Natural killer cell treated with Interleukin-12 subunit alpha and Interleukin-12 subunit beta and Interleukin-15 and Interleukin-18, amount 100 ng/mL, for 72 hours (primary cell): ENCODE data around the gene SYNJ1. TPM values are rescaled to one million over a fixed set of nuclear protein-coding genes. Genes with fewer than 3 reads are reported as not detected.

ENCODE experiments used
- ATAC-seq, 2 donors: fragments of 150-1000 bp; cut with Tn5 transposase in 1 of 2; sonication (Bioruptor Pico), chemical (Tn5 transposase) in 1 of 2; 2 replicates each; pipeline ENCODE4 v1.10.0; 2021
- DNase-seq: peaks from one replicate; pipeline ENCODE4 v3.0.0; 2022; ENCODE audit warnings: low spot score
- H3K27ac Mint-ChIP-seq, 2 donors: 1 replicate in 1 of 2; 2 replicates in 1 of 2; pipeline ENCODE4 v1.8.0; 2022; ENCODE audit warnings: mixed read lengths in 2 of 2, mild to moderate bottlenecking in 1 of 2, moderate library complexity in 1 of 2
- H3K27me3 Mint-ChIP-seq, 2 donors: 1 replicate in 1 of 2; 2 replicates in 1 of 2; pipeline ENCODE4 v1.8.0; 2022; ENCODE audit warnings: mixed read lengths in 2 of 2
- H3K36me3 Mint-ChIP-seq: one replicate; pipeline ENCODE4 v1.8.0; 2022; ENCODE audit warnings: mixed read lengths
- H3K4me1 Mint-ChIP-seq, 2 donors: 1 replicate in 1 of 2; 2 replicates in 1 of 2; pipeline ENCODE4 v1.8.0; 2022; ENCODE audit warnings: low read depth in 2 of 2, mixed read lengths in 2 of 2, mild to moderate bottlenecking in 1 of 2
- H3K4me3 Mint-ChIP-seq: one replicate; pipeline ENCODE4 v1.8.0; 2022; ENCODE audit warnings: mixed read lengths
- H3K9me3 Mint-ChIP-seq: 2 replicates; pipeline ENCODE4 v1.8.0; 2022; ENCODE audit warnings: mixed read lengths
- total RNA-seq, 2 donors: library from RNA; stranded (reverse); gene quantifications; one replicate each; pipeline ENCODE4 v1.2.3, GENCODE V29; 2022

The SYNJ1 gene
- total RNA-seq, 2 donors from 2014 or later = 15.4 to 17.4 TPM

DNA sequence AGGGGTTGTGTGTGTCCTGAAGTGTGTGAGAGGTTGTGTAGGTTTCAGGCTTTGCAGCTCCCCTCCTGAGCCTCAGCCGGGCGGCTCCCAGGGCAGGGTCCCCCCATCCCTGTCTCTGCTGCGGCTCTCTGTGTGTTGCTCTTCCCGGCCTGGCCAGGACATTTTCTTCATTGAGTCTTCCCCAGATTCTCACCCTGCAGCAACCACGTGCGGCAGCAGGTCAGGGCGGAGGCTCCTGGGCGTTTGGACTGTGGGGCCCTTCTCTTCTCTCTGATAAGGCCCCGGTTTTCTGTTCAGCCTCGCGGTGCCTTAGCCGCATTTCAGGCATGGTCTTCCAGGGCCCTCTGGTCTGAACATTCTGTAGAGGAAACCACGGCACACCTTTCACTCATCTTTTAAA lies 140.7 kb downstream of the SYNJ1 start:
- H3K27ac Mint-ChIP-seq = no peak overlapping the region
- no peaks in the 10 kb centered on the region for H3K9me3 Mint-ChIP-seq
- H3K4me1 Mint-ChIP-seq = no peaks in the 10 kb centered on the region
- ATAC-seq = no peak
- no peaks in the 10 kb centered on the region for H3K27me3 Mint-ChIP-seq
- no peaks in the 10 kb centered on the region for H3K36me3 Mint-ChIP-seq
- H3K4me3 Mint-ChIP-seq = no peak overlapping the region
- no peak for DNase-seq

DNA sequence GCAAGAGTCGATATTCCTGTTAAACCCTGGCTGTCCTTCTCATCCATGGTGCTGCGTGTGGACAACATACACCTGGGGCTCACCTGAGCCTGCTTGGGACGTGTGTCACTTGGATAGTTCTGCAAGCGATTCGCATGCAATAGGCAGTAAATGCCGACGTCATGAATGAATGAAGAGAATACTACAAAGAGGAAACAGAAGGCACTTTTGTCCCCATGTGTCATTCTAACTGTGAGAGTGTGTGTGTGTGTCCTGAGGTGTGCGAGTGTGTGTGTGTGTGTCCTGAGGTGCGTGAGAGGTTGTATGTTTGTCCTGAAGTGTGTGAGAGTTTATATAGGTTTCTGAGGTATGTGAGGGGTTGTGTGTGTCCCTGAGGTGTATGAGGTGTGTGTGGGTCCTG lies 141.8 kb downstream of the SYNJ1 start:
- Mint-ChIP-seq H3K36me3 (no peaks in the 10 kb centered on the region), H3K4me3 (no peak overlapping the region), H3K27me3 (no peaks in the 10 kb centered on the region), H3K4me1 (no peaks in the 10 kb centered on the region), H3K9me3 (no peaks in the 10 kb centered on the region), H3K27ac (no peak overlapping the region)
- DNase-seq (no peak), ATAC-seq (no peak)

DNA sequence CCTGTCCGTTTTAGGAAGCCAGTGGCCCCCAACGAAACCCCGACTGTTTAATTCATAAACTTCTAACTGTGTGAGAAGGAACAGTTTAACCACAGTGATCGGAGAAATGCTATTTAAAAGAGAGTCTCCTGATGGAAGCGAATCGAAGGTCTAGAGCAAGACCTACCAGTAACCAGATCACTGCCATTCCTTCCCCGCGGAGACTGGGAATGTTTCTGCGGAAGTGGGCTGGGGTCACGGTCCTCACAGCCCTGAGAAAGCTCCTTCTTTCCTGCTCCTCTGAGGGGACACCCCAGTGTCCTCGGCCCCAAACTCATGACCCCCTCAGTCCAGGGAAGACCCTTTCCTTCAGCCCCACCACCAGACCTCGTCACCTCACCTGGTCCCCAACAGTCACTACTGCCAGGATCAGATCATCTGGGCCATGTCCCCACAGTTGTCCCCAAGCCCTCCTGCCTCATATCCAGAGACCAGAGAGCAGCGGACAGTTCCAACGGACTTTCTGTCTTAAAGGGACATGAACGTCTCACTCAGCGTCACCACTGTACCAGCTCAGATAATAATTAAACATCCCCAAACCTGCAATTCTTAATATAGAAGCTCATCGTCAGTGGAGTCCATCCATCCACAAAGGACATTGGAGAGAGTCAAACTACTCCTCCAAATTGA lies 142.6 kb downstream of the SYNJ1 start, which contains the start of gene TCP10L:
TSS of gene TCP10L (minus strand) at position 482 of the 669 bp plus-strand sequence. CDS start 1,219 bp downstream, outside the sequence.
- H3K4me1 Mint-ChIP-seq = no peaks in the 10 kb centered on the region
- H3K9me3 Mint-ChIP-seq = no peaks in the 10 kb centered on the region
- H3K36me3 Mint-ChIP-seq = no peaks in the 10 kb centered on the region
- no peak within 1 kb of the TSS for H3K4me3 Mint-ChIP-seq
- H3K27me3 Mint-ChIP-seq = no peaks in the 10 kb centered on the region
- ATAC-seq (no peak), DNase-seq (no peak)
- H3K27ac Mint-ChIP-seq = no peak within 1 kb of the TSS

DNA sequence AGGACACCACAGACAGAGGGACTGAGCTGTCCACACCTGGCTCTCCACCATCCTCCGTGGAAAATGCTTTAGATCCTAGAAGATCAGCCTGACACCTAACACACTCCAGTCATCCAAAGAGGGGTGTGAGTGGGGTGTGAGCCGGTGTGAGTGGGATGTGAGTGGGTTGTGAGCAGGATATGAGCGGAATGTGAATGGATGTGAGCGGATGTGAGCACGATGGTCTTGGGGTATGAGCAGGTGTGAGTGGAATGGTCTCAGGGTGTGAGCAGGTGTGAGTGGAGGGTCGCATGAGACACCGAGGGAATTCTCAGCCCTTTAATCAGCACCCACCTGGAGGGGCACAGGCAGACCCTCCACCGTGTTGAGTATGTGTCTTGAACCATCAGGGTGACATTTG lies 143.3 kb downstream of the SYNJ1 start:
- Mint-ChIP-seq H3K27ac (no peak overlapping the region), H3K4me3 (no peak overlapping the region), H3K4me1 (no peaks in the 10 kb centered on the region), H3K36me3 (no peaks in the 10 kb centered on the region), H3K9me3 (no peaks in the 10 kb centered on the region), H3K27me3 (no peaks in the 10 kb centered on the region)
- DNase-seq = no peak
- ATAC-seq = peak in 1 of 2 donors; percentile 23

DNA sequence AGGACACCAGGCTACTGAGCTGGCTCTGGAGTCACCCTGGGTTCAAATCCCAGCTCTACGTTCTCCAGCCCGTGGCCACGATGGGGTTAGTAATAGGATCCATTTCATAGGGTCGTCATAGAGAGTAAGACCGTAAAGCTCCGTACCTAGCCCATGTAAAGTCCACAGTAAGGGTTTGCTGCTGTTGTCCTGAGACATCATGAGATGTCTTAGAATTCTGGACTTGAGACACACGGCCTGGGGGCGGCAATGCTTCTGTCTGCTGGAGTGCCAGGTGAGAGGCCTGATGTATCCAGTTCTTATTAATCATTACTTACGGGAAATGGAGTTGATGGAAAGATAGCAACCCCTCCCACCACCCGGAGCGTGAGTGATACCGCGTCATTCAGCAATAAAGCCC lies 146.1 kb downstream of the SYNJ1 start:
- Mint-ChIP-seq H3K36me3 (no peaks in the 10 kb centered on the region), H3K27ac (no peak overlapping the region), H3K27me3 (no peaks in the 10 kb centered on the region), H3K4me1 (no peaks in the 10 kb centered on the region), H3K9me3 (no peaks in the 10 kb centered on the region), H3K4me3 (no peak overlapping the region)
- DNase-seq = no peak
- no peak for ATAC-seq

DNA sequence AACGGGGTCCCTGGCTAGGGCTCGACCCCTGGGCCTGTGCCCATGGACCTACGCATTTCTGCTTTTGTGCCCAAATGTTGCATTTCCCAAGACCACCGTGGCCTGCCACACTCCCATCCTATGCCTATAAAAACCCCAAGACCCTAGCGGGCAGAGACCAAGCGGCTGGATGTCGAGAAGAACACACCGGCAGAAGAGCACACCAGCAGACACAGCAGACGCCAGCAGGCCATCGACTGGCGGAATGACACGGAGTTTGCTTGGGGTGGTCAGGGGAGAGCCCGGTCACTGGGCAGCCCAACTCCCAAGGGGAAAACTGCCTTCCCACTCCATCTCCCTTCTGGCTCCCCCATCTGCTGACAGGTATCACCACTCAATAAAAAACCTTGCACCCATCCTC lies 146.9 kb downstream of the SYNJ1 start:
- Mint-ChIP-seq H3K27me3 (no peaks in the 10 kb centered on the region), H3K9me3 (no peaks in the 10 kb centered on the region), H3K4me1 (no peaks in the 10 kb centered on the region), H3K27ac (no peak overlapping the region), H3K36me3 (no peaks in the 10 kb centered on the region), H3K4me3 (no peak overlapping the region)
- no peak for DNase-seq
- ATAC-seq = no peak

Other genes starting within 250 kb of the SYNJ1 start
- 1 to 10 TPM; 1.1 to 1.3 TPM for gene TCP10L, start 142.5 kb downstream of the SYNJ1 start, total RNA-seq
- 10 to 100 TPM; 31.0 to 37.6 TPM for gene CFAP298, start 115.6 kb downstream of the SYNJ1 start, total RNA-seq
- gene PAXBP1, start 43.7 kb upstream of the SYNJ1 start, total RNA-seq = 10 to 100 TPM; 41.2 to 75.5 TPM